Measurements from ENCODE around the gene GJC2. TPM values are rescaled to one million over a fixed set of nuclear protein-coding genes. Genes with fewer than 3 reads are reported as not detected.

Gene GJC2
- total RNA-seq, 1 experiment from 2014 or later = 0.72 TPM

Small RNAs within 50 kb of the gene (small RNA-seq; reads per million reads assigned to genes)
- gene AL359510.1 = 0 reads per million in 2 experiments

Other genes with a start within 250 kb of the GJC2 start
- 0.06 and 0.10 TPM in 2 replicates for gene WNT9A, start 202.0 kb upstream of the GJC2 start, total RNA-seq (2014; rRNA removed; shearing (Covaris generic))
- not detected in 2 replicates for gene WNT3A, start 142.9 kb upstream of the GJC2 start, total RNA-seq (2014; rRNA removed; shearing (Covaris generic))
- 318 and 373 TPM in 2 replicates for gene ARF1, start 67.2 kb upstream of the GJC2 start, total RNA-seq (2014; rRNA removed; shearing (Covaris generic))
- 22.1 and 23.8 TPM in 2 replicates for gene C1orf35, start 46.6 kb upstream of the GJC2 start, total RNA-seq (2014; rRNA removed; shearing (Covaris generic))
- 71.2 and 91.6 TPM in 2 replicates for gene MRPL55, start 40.6 kb upstream of the GJC2 start, total RNA-seq (2014; rRNA removed; shearing (Covaris generic))
- gene GUK1, start 9.7 kb upstream of the GJC2 start, total RNA-seq (2014; rRNA removed; shearing (Covaris generic)) = 169 and 195 TPM in 2 replicates
- 3.7 and 5.0 TPM in 2 replicates for gene IBA57, start 15.9 kb downstream of the GJC2 start, total RNA-seq (2014; rRNA removed; shearing (Covaris generic))
- 14.3 and 19.0 TPM in 2 replicates for gene OBSCN, start 58.1 kb downstream of the GJC2 start, total RNA-seq (2014; rRNA removed; shearing (Covaris generic))